Measurements from ENCODE around the gene BSX. TPM values are rescaled to one million over a fixed set of nuclear protein-coding genes. Genes with fewer than 3 reads are reported as not detected.

BSX gene
- total RNA-seq, 1 donor from 2014 or later, result not detected

DNA sequence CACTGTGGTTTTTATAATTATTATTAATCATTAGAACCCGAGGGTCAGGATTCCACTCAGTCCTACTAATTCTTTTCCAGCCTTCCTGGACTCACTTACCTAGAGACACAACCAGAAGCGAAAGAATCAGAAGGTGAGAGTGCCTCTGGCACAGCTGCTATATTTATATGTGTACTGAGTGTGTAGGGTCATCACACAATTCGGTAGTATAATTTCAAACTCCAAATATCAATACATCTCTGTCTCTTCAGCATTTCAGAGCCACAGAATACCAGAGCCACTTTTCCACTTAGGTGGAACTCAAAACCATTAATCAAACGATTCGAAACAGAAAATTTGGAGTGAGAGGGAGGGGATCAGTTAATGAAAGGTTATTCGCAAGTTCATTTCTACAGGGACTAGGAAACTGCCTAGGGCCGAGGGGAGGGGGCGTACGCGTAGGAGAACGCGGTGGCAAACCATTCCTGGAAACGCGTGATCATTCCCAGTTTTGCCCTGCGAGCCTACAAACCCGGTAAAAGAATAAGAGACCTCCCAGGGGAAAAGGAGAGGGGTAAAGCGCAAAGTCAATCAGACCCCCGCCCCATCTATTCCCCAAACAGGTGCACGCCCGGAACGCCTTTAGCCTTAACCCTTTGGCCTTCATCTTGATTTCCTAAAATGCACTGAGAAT lies 5.4 kb downstream of the BSX start:
- H3K27ac ChIP-seq (ENCODE audit: low read depth, low read length), result no peak overlapping the region
- no peaks in the 10 kb centered on the region for H3K36me3 Mint-ChIP-seq (ENCODE audit: low read depth, unreplicated experiment)
- H3K4me3 Mint-ChIP-seq (ENCODE audit: unreplicated experiment), result no peak overlapping the region
- peaks cover 7% of the 10 kb centered on the region for H3K9me3 Mint-ChIP-seq (ENCODE audit: unreplicated experiment)
- H3K4me1 Mint-ChIP-seq (ENCODE audit: low read depth, unreplicated experiment), result peaks cover 7% of the 10 kb centered on the region
- no peak overlapping the region for H3K27ac Mint-ChIP-seq (ENCODE audit: unreplicated experiment)
- H3K9ac ChIP-seq (ENCODE audit: low read length), result no peak overlapping the region
- peaks cover 89% of the 10 kb centered on the region for H3K27me3 ChIP-seq (ENCODE audit: insufficient read depth, low read length)
- peaks cover 7% of the 10 kb centered on the region for H4K20me1 ChIP-seq (ENCODE audit: insufficient read depth, low read length)
- H3K36me3 ChIP-seq (ENCODE audit: insufficient read depth, low read length), result no peaks in the 10 kb centered on the region
- H2AFZ ChIP-seq (ENCODE audit: low read depth, low read length), result no peak overlapping the region
- TF ChIP-seq EZH2 (IDR thresholded peaks at IDR 0.05; ENCODE audit: insufficient read depth, low read length), result no peak
- TF ChIP-seq, protein P1, sequence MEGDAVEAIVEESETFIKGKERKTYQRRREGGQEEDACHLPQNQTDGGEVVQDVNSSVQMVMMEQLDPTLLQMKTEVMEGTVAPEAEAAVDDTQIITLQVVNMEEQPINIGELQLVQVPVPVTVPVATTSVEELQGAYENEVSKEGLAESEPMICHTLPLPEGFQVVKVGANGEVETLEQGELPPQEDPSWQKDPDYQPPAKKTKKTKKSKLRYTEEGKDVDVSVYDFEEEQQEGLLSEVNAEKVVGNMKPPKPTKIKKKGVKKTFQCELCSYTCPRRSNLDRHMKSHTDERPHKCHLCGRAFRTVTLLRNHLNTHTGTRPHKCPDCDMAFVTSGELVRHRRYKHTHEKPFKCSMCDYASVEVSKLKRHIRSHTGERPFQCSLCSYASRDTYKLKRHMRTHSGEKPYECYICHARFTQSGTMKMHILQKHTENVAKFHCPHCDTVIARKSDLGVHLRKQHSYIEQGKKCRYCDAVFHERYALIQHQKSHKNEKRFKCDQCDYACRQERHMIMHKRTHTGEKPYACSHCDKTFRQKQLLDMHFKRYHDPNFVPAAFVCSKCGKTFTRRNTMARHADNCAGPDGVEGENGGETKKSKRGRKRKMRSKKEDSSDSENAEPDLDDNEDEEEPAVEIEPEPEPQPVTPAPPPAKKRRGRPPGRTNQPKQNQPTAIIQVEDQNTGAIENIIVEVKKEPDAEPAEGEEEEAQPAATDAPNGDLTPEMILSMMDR (IDR thresholded peaks at IDR 0.05; ENCODE audit: insufficient read depth, low read depth, low read length), result no peak
- H3K4me1 ChIP-seq (ENCODE audit: insufficient read depth, low read length), result no peaks in the 10 kb centered on the region
- FAIRE-seq, result no peak
- no peaks in the 10 kb centered on the region for H3K9me3 ChIP-seq (ENCODE audit: insufficient read depth, low read depth, low read length)
- H3K27me3 Mint-ChIP-seq (ENCODE audit: low read depth, unreplicated experiment), result peaks cover 82% of the 10 kb centered on the region
- no peak overlapping the region for H3K4me2 ChIP-seq (ENCODE audit: low read length)
- no peaks in the 10 kb centered on the region for H3K79me2 ChIP-seq (ENCODE audit: insufficient read depth, low read length)
- no peak for DNase-seq (ENCODE audit: low read depth)
- no peak overlapping the region for H3K4me3 ChIP-seq (ENCODE audit: insufficient read depth, low read depth, low read length)

DNA sequence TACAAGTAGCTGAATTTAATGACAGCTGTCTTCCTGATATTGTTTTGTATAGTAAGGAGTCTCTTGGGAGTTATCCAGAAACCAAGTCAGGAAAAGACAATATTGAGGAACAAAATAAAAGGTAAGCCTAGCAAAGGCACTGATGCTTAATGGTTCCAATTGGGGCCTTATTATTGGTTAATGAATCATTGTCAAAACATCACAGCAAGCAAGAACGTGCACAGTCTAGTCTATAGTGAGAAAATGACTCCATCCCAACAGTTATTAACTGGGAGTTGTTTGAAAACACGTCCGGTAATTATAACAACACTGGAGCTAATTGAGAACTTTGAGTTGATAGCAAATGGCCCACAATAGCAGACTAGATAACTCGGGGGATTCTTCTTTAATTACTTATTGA lies 17.7 kb downstream of the BSX start:
- Mint-ChIP-seq H3K4me1 (ENCODE audit: low read depth, unreplicated experiment) (no peaks in the 10 kb centered on the region), H3K4me3 (ENCODE audit: unreplicated experiment) (no peak overlapping the region), H3K9me3 (ENCODE audit: unreplicated experiment) (peaks cover 2% of the 10 kb centered on the region), H3K27me3 (ENCODE audit: low read depth, unreplicated experiment) (peaks cover 25% of the 10 kb centered on the region), H3K27ac (ENCODE audit: unreplicated experiment) (no peak overlapping the region), H3K36me3 (ENCODE audit: low read depth, unreplicated experiment) (no peaks in the 10 kb centered on the region)
- no peak for TF ChIP-seq EZH2 (IDR thresholded peaks at IDR 0.05; ENCODE audit: insufficient read depth, low read length)
- TF ChIP-seq, protein P1 (IDR thresholded peaks at IDR 0.05; ENCODE audit: insufficient read depth, low read depth, low read length), result no peak
- FAIRE-seq (no peak), DNase-seq (ENCODE audit: low read depth) (no peak)
- Histone ChIP-seq H3K9me3 (ENCODE audit: insufficient read depth, low read depth, low read length) (no peaks in the 10 kb centered on the region), H3K79me2 (ENCODE audit: insufficient read depth, low read length) (no peaks in the 10 kb centered on the region), H3K4me1 (ENCODE audit: insufficient read depth, low read length) (no peaks in the 10 kb centered on the region), H3K36me3 (ENCODE audit: insufficient read depth, low read length) (no peaks in the 10 kb centered on the region), H3K27me3 (ENCODE audit: insufficient read depth, low read length) (peaks cover 27% of the 10 kb centered on the region), H3K4me2 (ENCODE audit: low read length) (no peak overlapping the region), H2AFZ (ENCODE audit: low read depth, low read length) (no peak overlapping the region), H3K27ac (ENCODE audit: low read depth, low read length) (no peak overlapping the region), H3K4me3 (ENCODE audit: insufficient read depth, low read depth, low read length) (no peak overlapping the region), H3K9ac (ENCODE audit: low read length) (no peak overlapping the region), H4K20me1 (ENCODE audit: insufficient read depth, low read length) (no peaks in the 10 kb centered on the region)

DNA sequence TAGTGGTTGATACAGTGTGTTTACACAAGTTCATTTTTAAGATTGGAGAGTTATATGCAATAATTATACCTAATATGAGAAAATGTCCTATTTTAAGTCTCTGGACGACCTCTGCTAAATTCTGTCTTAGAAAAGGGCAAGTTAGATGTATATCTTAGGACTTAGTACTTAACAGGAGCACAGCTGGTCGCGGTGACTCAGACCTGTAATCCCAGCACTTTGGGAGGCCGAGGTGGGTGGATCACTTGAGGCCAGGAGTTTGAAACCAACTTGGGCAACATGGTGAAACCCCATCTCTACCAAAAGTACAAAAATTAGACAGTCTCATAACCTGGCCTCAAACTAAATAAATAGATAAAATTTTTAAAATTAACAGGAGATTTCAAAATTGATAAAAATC lies 27.2 kb downstream of the BSX start:
- Mint-ChIP-seq H3K27me3 (ENCODE audit: low read depth, unreplicated experiment) (peaks cover 8% of the 10 kb centered on the region), H3K4me3 (ENCODE audit: unreplicated experiment) (no peak overlapping the region), H3K9me3 (ENCODE audit: unreplicated experiment) (no peaks in the 10 kb centered on the region), H3K4me1 (ENCODE audit: low read depth, unreplicated experiment) (no peaks in the 10 kb centered on the region), H3K36me3 (ENCODE audit: low read depth, unreplicated experiment) (no peaks in the 10 kb centered on the region), H3K27ac (ENCODE audit: unreplicated experiment) (no peak overlapping the region)
- no peaks in the 10 kb centered on the region for H3K4me1 ChIP-seq (ENCODE audit: insufficient read depth, low read length)
- H3K9ac ChIP-seq (ENCODE audit: low read length), result no peak overlapping the region
- no peaks in the 10 kb centered on the region for H3K36me3 ChIP-seq (ENCODE audit: insufficient read depth, low read length)
- no peak overlapping the region for H3K27ac ChIP-seq (ENCODE audit: low read depth, low read length)
- no peaks in the 10 kb centered on the region for H3K79me2 ChIP-seq (ENCODE audit: insufficient read depth, low read length)
- H3K4me2 ChIP-seq (ENCODE audit: low read length), result no peak overlapping the region
- H4K20me1 ChIP-seq (ENCODE audit: insufficient read depth, low read length), result no peaks in the 10 kb centered on the region
- no peak overlapping the region for H2AFZ ChIP-seq (ENCODE audit: low read depth, low read length)
- H3K4me3 ChIP-seq (ENCODE audit: insufficient read depth, low read depth, low read length), result no peak overlapping the region
- TF ChIP-seq, protein P1 (IDR thresholded peaks at IDR 0.05; ENCODE audit: insufficient read depth, low read depth, low read length), result no peak
- DNase-seq (ENCODE audit: low read depth), result no peak
- peaks cover 7% of the 10 kb centered on the region for H3K27me3 ChIP-seq (ENCODE audit: insufficient read depth, low read length)
- no peak for FAIRE-seq
- no peaks in the 10 kb centered on the region for H3K9me3 ChIP-seq (ENCODE audit: insufficient read depth, low read depth, low read length)
